ENCODE data around the gene PRKAA1. TPM values are rescaled to one million over a fixed set of nuclear protein-coding genes. Genes with fewer than 3 reads are reported as not detected.
"Not testable (repeated sequence)": the region's sequence is repeated elsewhere in the genome, so short reads cannot be mapped to it uniquely, and the experiment has no call there.

The PRKAA1 gene
- total RNA-seq, 1 donor from 2014 or later, result 95.4 TPM

DNA sequence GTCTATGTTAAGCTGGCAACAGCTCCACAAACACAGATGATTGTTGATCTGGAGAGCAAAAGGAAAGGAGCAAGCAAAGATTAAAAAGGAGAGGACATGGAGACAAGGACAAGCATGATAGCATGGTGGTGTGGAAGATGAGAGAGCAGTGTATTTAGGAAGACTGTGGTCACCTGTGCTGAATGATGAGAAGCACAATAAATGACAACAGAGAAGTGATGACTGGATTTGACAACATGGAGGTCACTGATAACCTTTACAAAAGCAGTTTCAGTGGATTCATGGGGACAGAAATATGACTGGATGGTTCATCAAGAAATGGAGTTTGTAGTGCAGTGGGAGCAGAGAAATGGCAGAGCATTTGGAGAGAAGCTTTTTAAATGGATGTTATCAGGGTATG is 62.6 kb downstream of the PRKAA1 start:
- H3K4me3 Mint-ChIP-seq (ENCODE audit: unreplicated experiment), result no peak overlapping the region
- H3K27me3 Mint-ChIP-seq (ENCODE audit: unreplicated experiment), result peaks cover under 1% of the 10 kb centered on the region
- H3K27ac Mint-ChIP-seq (ENCODE audit: unreplicated experiment), result peak overlapping the region; percentile 9
- H3K36me3 Mint-ChIP-seq (ENCODE audit: low read depth, unreplicated experiment), result peaks cover 15% of the 10 kb centered on the region
- TF ChIP-seq, protein P1, sequence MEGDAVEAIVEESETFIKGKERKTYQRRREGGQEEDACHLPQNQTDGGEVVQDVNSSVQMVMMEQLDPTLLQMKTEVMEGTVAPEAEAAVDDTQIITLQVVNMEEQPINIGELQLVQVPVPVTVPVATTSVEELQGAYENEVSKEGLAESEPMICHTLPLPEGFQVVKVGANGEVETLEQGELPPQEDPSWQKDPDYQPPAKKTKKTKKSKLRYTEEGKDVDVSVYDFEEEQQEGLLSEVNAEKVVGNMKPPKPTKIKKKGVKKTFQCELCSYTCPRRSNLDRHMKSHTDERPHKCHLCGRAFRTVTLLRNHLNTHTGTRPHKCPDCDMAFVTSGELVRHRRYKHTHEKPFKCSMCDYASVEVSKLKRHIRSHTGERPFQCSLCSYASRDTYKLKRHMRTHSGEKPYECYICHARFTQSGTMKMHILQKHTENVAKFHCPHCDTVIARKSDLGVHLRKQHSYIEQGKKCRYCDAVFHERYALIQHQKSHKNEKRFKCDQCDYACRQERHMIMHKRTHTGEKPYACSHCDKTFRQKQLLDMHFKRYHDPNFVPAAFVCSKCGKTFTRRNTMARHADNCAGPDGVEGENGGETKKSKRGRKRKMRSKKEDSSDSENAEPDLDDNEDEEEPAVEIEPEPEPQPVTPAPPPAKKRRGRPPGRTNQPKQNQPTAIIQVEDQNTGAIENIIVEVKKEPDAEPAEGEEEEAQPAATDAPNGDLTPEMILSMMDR (IDR thresholded peaks at IDR 0.05; ENCODE audit: unreplicated experiment), result no peak
- H3K9me3 Mint-ChIP-seq (ENCODE audit: unreplicated experiment), result no peaks in the 10 kb centered on the region
- DNase-seq (ENCODE audit: low spot score), result no peak
- H3K4me1 Mint-ChIP-seq (ENCODE audit: unreplicated experiment), result peaks cover 20% of the 10 kb centered on the region

DNA sequence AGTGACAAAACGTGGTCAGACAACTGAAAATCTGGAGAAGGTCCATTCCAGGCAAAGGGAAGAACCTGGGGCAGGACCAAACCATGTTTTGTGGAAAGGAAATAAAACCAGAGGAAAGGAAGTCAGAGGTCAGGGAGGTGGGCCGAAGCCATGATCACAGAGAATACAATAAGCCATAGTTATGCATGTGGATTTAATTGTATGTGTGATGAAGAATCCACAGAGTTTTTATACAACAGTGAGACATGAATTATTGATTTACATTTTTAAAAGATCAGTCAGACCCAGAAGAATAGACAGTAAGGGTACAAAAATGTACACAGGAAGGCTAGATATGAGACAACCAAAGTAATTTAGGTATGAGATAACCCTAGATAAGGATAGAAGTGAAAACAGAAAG is 63.2 kb downstream of the PRKAA1 start:
- H3K4me3 Mint-ChIP-seq (ENCODE audit: unreplicated experiment), result no peak overlapping the region
- DNase-seq (ENCODE audit: low spot score), result no peak
- peaks cover 11% of the 10 kb centered on the region for H3K36me3 Mint-ChIP-seq (ENCODE audit: low read depth, unreplicated experiment)
- H3K27ac Mint-ChIP-seq (ENCODE audit: unreplicated experiment), result no peak overlapping the region
- TF ChIP-seq, protein P1 (IDR thresholded peaks at IDR 0.05; ENCODE audit: unreplicated experiment), result no peak
- no peaks in the 10 kb centered on the region for H3K9me3 Mint-ChIP-seq (ENCODE audit: unreplicated experiment)
- H3K27me3 Mint-ChIP-seq (ENCODE audit: unreplicated experiment), result no peaks in the 10 kb centered on the region
- H3K4me1 Mint-ChIP-seq (ENCODE audit: unreplicated experiment), result peaks cover 20% of the 10 kb centered on the region

- no peak overlapping the region for H3K27ac Mint-ChIP-seq (ENCODE audit: unreplicated experiment)
Observed at GRCh38 chr5:40733879-40734563, 64.2 kb downstream of the PRKAA1 start.

GRCh38 chr5:40733434-40733833 is 64.7 kb downstream of the PRKAA1 start:
- Mint-ChIP-seq H3K4me3 (ENCODE audit: unreplicated experiment) (no peak overlapping the region), H3K36me3 (ENCODE audit: low read depth, unreplicated experiment) (peaks cover 7% of the 10 kb centered on the region), H3K4me1 (ENCODE audit: unreplicated experiment) (peaks cover 20% of the 10 kb centered on the region), H3K27ac (ENCODE audit: unreplicated experiment) (no peak overlapping the region), H3K9me3 (ENCODE audit: unreplicated experiment) (no peaks in the 10 kb centered on the region), H3K27me3 (ENCODE audit: unreplicated experiment) (no peaks in the 10 kb centered on the region)
- TF ChIP-seq, protein P1 (IDR thresholded peaks at IDR 0.05; ENCODE audit: unreplicated experiment), result no peak
- no peak for DNase-seq (ENCODE audit: low spot score)

More at GRCh38 chr5:40733879-40734563, 64.2 kb downstream of the PRKAA1 start:
- no peaks in the 10 kb centered on the region for H3K27me3 Mint-ChIP-seq (ENCODE audit: unreplicated experiment)
- H3K36me3 Mint-ChIP-seq (ENCODE audit: low read depth, unreplicated experiment), result peaks cover 7% of the 10 kb centered on the region
- H3K4me3 Mint-ChIP-seq (ENCODE audit: unreplicated experiment), result no peak overlapping the region
- no peak for DNase-seq (ENCODE audit: low spot score)
- TF ChIP-seq, protein P1 (IDR thresholded peaks at IDR 0.05; ENCODE audit: unreplicated experiment), result no peak
- H3K9me3 Mint-ChIP-seq (ENCODE audit: unreplicated experiment), result no peaks in the 10 kb centered on the region
- H3K4me1 Mint-ChIP-seq (ENCODE audit: unreplicated experiment), result peaks cover 20% of the 10 kb centered on the region

DNA sequence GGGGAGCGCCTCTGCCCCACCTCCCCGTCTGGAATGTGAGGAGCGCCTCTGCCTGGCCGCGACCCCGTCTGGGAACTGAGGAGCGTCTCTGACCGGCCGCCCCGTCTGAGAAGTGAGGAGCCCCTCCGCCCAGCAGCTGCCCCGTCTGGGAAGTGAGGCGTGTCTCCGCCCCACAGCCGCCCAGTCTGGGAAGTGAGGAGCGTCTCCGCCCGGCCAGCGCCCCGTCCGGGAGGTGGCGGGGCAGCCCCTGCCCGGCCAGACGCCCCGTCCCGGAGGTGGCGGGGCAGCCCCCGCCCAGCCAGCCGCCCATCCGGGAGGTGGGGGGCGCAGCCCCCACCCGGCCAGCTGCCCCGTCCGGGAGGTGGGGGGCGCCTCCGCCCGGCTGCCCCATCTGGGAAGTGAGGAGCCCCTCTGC is 75.7 kb downstream of the PRKAA1 start:
- not testable (repeated sequence) for H3K27me3 Mint-ChIP-seq (ENCODE audit: unreplicated experiment); H3K4me1 Mint-ChIP-seq (ENCODE audit: unreplicated experiment); H3K27ac Mint-ChIP-seq (ENCODE audit: unreplicated experiment); DNase-seq (ENCODE audit: low spot score); H3K9me3 Mint-ChIP-seq (ENCODE audit: unreplicated experiment); H3K4me3 Mint-ChIP-seq (ENCODE audit: unreplicated experiment)
- H3K36me3 Mint-ChIP-seq (ENCODE audit: low read depth, unreplicated experiment), result peaks cover 21% of the 10 kb centered on the region

All from endothelial cell (in vitro differentiated cells).